WTC11 (cell line): ENCODE measurements around the gene MDGA2. TPM values are rescaled to one million over a fixed set of nuclear protein-coding genes. Genes with fewer than 3 reads are reported as not detected.
"Not testable (repeated sequence)": the region's sequence is repeated elsewhere in the genome, so short reads cannot be mapped to it uniquely, and the experiment has no call there.

Experiments used
- ATAC-seq: fragments of 200-7000 bp; cut with Tn5 transposase; 2 replicates; pipeline ENCODE4 v1.10.0; 2021; ENCODE audit warnings: mild to moderate bottlenecking, moderate library complexity
- CTCF ChIA-PET: fragments of 300-600 bp; sonication (Branson Sonifier 250); formaldehyde crosslinking; loops from one replicate; lab custom pipeline; 2021; ENCODE audit warnings: antibody characterized with exemption; lab: Charles Lee
- POLR2A ChIA-PET: fragments of 350-600 bp; sonication (Branson Sonifier 250); formaldehyde crosslinking; loops from one replicate; lab custom pipeline; 2021; ENCODE audit warnings: antibody characterized with exemption; lab: Charles Lee
- DNase-seq: peaks from one replicate; pipeline ENCODE4 v3.0.0; 2021; ENCODE audit warnings: low spot score
- H3K27ac Mint-ChIP-seq: 2 replicates; pipeline ENCODE4 v1.8.0; 2021; ENCODE audit warnings: mixed read lengths
- H3K27me3 Mint-ChIP-seq: 2 replicates; pipeline ENCODE4 v1.8.0; 2021; ENCODE audit warnings: low read depth, mild to moderate bottlenecking, moderate library complexity, mixed read lengths
- H3K36me3 Mint-ChIP-seq: 2 replicates; pipeline ENCODE4 v1.8.0; 2021; ENCODE audit warnings: mixed read lengths
- H3K4me1 Mint-ChIP-seq: 2 replicates; pipeline ENCODE4 v1.8.0; 2022; ENCODE audit warnings: mixed read lengths
- H3K4me3 Mint-ChIP-seq: 2 replicates; pipeline ENCODE4 v1.8.0; 2021; ENCODE audit warnings: mild to moderate bottlenecking, moderate library complexity, mixed read lengths
- H3K9me3 Mint-ChIP-seq: 2 replicates; pipeline ENCODE4 v1.8.0; 2021; ENCODE audit warnings: mixed read lengths
- ATF1 ChIP-seq: sonication (generic); formaldehyde crosslinking; IDR thresholded peaks from 2 replicates; pipeline ENCODE4 v1.8.1; 2023; ENCODE audit warnings: mild to moderate bottlenecking, moderate library complexity, missing genetic modification reagents
- CBFB ChIP-seq: sonication (generic); formaldehyde crosslinking; IDR thresholded peaks from 2 replicates; pipeline ENCODE4 v1.8.1; 2022; ENCODE audit warnings: mild to moderate bottlenecking, low read depth, missing genetic modification reagents
- GABPB1 ChIP-seq: sonication (generic); formaldehyde crosslinking; IDR thresholded peaks from 2 replicates; pipeline ENCODE4 v1.8.1; 2023; ENCODE audit warnings: mild to moderate bottlenecking, missing genetic modification reagents
- JAZF1 ChIP-seq: fragments of 250-450 bp; sonication (Bioruptor Pico); IDR thresholded peaks from 2 replicates; pipeline ENCODE4 v1.9.0; 2021; ENCODE audit warnings: moderate library complexity, mild to moderate bottlenecking, inconsistent platforms
- MLX ChIP-seq: sonication (generic); formaldehyde crosslinking; IDR thresholded peaks from 2 replicates; pipeline ENCODE4 v1.8.1; 2023; ENCODE audit warnings: mild to moderate bottlenecking, missing genetic modification reagents, moderate library complexity
- MYBL2 ChIP-seq: sonication (generic); formaldehyde crosslinking; IDR thresholded peaks from 2 replicates; pipeline ENCODE4 v1.8.1; 2023; ENCODE audit warnings: mild to moderate bottlenecking, moderate library complexity, missing genetic modification reagents
- NFATC4 ChIP-seq: fragments of 250-450 bp; sonication (Bioruptor Pico); IDR thresholded peaks from 2 replicates; pipeline ENCODE4 v1.9.0; 2021; ENCODE audit warnings: mild to moderate bottlenecking
- NR2C2 ChIP-seq: sonication (generic); formaldehyde crosslinking; IDR thresholded peaks from 2 replicates; pipeline ENCODE4 v1.8.0; 2022; ENCODE audit warnings: mild to moderate bottlenecking, missing genetic modification reagents
- ZNF138 ChIP-seq: sonication (generic); formaldehyde crosslinking; conservative IDR thresholded peaks from 2 replicates; pipeline ENCODE4 v1.8.1; 2022; ENCODE audit warnings: mild to moderate bottlenecking, moderate library complexity, missing genetic modification reagents
- ZNF219 ChIP-seq: sonication (generic); formaldehyde crosslinking; IDR thresholded peaks from 2 replicates; pipeline ENCODE4 v1.8.0; 2023; ENCODE audit warnings: missing genetic modification reagents, mild to moderate bottlenecking, borderline replicate concordance
- ZNF263 ChIP-seq: sonication (generic); formaldehyde crosslinking; IDR thresholded peaks from 2 replicates; pipeline ENCODE4 v1.8.1; 2022; ENCODE audit warnings: low read depth, mild to moderate bottlenecking, moderate library complexity, missing genetic modification reagents
- ZNF416 ChIP-seq: fragments of 250-450 bp; sonication (Bioruptor Pico); IDR thresholded peaks from 2 replicates; pipeline ENCODE4 v1.9.0; 2021; ENCODE audit warnings: mild to moderate bottlenecking, inconsistent platforms
- ZNF425 ChIP-seq: fragments of 250-450 bp; sonication (Bioruptor Pico); conservative IDR thresholded peaks from 2 replicates; pipeline ENCODE4 v1.9.0; 2021; ENCODE audit warnings: mild to moderate bottlenecking
- ZNF532 ChIP-seq: fragments of 250-450 bp; sonication (Bioruptor Pico); IDR thresholded peaks from 2 replicates; pipeline ENCODE4 v1.9.0; 2021; ENCODE audit warnings: mild to moderate bottlenecking, borderline replicate concordance
- total RNA-seq: library from RNA; stranded (reverse); gene quantifications from 3 replicates; pipeline ENCODE4 v1.2.3, GENCODE V29; 2021

MDGA2 gene
- total RNA-seq, 1 experiment from 2014 or later, result 4.9 TPM

- TF ChIP-seq MLX, result no peak
These were observed 422.6 kb downstream of the MDGA2 start (continued) for GRCh38 chr14:47252802-47253201.

GRCh38 chr14:47246367-47246766 is 429.0 kb downstream of the MDGA2 start:
- H3K27me3 Mint-ChIP-seq, result peaks cover 4% of the 10 kb centered on the region; the same call in 1 of the 2 replicates
- POLR2A ChIA-PET, result no interaction called here
- CTCF ChIA-PET, result no interaction called here
- peaks cover 9% of the 10 kb centered on the region for H3K36me3 Mint-ChIP-seq
- H3K4me1 Mint-ChIP-seq, result no peaks in the 10 kb centered on the region
- no peak for DNase-seq
- no peak overlapping the region for H3K27ac Mint-ChIP-seq
- no peak for ATAC-seq
- TF ChIP-seq ZNF425 (no peak), ZNF219 (no peak), ATF1 (CRISPR knock-in tag) (no peak), NR2C2 (CRISPR knock-in tag) (no peak)
- peaks cover 24% of the 10 kb centered on the region for H3K9me3 Mint-ChIP-seq
- no peak overlapping the region for H3K4me3 Mint-ChIP-seq

GRCh38 chr14:47242579-47242978 is 432.8 kb downstream of the MDGA2 start:
- H3K4me1 Mint-ChIP-seq, H3K36me3 Mint-ChIP-seq, H3K27ac Mint-ChIP-seq, CTCF ChIA-PET, H3K4me3 Mint-ChIP-seq, ATAC-seq, DNase-seq, POLR2A ChIA-PET, H3K27me3 Mint-ChIP-seq: not testable (repeated sequence)
- H3K9me3 Mint-ChIP-seq, result peaks cover 11% of the 10 kb centered on the region

- POLR2A ChIA-PET, result no interaction called here
- TF ChIP-seq ZNF263 (CRISPR knock-in tag), result no peak
- TF ChIP-seq CBFB (CRISPR knock-in tag), result no peak
- CTCF ChIA-PET, result no interaction called here
- Mint-ChIP-seq H3K27ac (no peak overlapping the region), H3K9me3 (peaks cover 11% of the 10 kb centered on the region), H3K27me3 (peaks cover 4% of the 10 kb centered on the region; the same call in 1 of the 2 replicates), H3K36me3 (peaks cover 6% of the 10 kb centered on the region), H3K4me3 (no peak overlapping the region), H3K4me1 (no peaks in the 10 kb centered on the region)
- no peak for ATAC-seq
- DNase-seq, result no peak
These were observed 434.5 kb downstream of the MDGA2 start for GRCh38 chr14:47240748-47241437.

- POLR2A ChIA-PET, result no interaction called here
- peaks cover under 1% of the 10 kb centered on the region for H3K9me3 Mint-ChIP-seq
- TF ChIP-seq JAZF1 (CRISPR knock-in tag) (no peak), GABPB1 (CRISPR knock-in tag) (no peak), MYBL2 (CRISPR knock-in tag) (no peak), ZNF532 (CRISPR knock-in tag) (no peak), NR2C2 (CRISPR knock-in tag) (no peak), ZNF138 (CRISPR knock-in tag) (no peak), MLX (no peak), NFATC4 (CRISPR knock-in tag) (no peak), ZNF416 (no peak)
- TF ChIP-seq, all 79 proteins: peak for 0
- ATAC-seq (no peak), DNase-seq (no peak)
- Mint-ChIP-seq H3K27me3 (no peaks in the 10 kb centered on the region), H3K4me1 (no peaks in the 10 kb centered on the region), H3K27ac (no peak overlapping the region), H3K4me3 (no peak overlapping the region), H3K36me3 (no peaks in the 10 kb centered on the region)
- CTCF ChIA-PET, result no interaction called here
These were observed 439.8 kb downstream of the MDGA2 start for GRCh38 chr14:47235619-47236018.
